Stromal cell of bone marrow (primary cell): ENCODE results near the gene MFNG.

Experiments
- DNase-seq: peaks from one replicate; pipeline ENCODE4 v3.0.0-alpha.2; 2012; ENCODE audit warnings: low read depth

The MFNG gene

GRCh38 chr22:37423283-37423682 lies 62.9 kb downstream of the MFNG start:
- DNase-seq: no peak

- DNase-seq: no peak
Measured at GRCh38 chr22:37421468-37421877, 64.7 kb downstream of the MFNG start.

- DNase-seq: no peak
Measured at GRCh38 chr22:37420686-37421467, 65.3 kb downstream of the MFNG start.

- no peak for DNase-seq
Measured at GRCh38 chr22:37419969-37420685, 66.1 kb downstream of the MFNG start.

GRCh38 chr22:37419370-37419968 lies 66.7 kb downstream of the MFNG start:
- no peak for DNase-seq
